ENCODE results near the gene ANKFN1.

- no peak for TF ChIP-seq CTCF (conservative IDR thresholded peaks at IDR 0.05)
- no peak for TF ChIP-seq ZFX (IDR thresholded peaks at IDR 0.05)
Measured at GRCh38 chr17:56314984-56315602, 161.8 kb downstream of the ANKFN1 start.

All from C4-2B (cell line).